Adrenal gland (tissue), 5 donors: ENCODE results near the gene CAMK2D.

Experiments used
- POLR2A ChIP-seq, 2 donors: fragments of 450-650 bp; IDR thresholded peaks; one replicate each; pipeline ENCODE4 v1.6.1; 2017; ENCODE audit warnings: antibody characterized with exemption in 2 of 2, mild to moderate bottlenecking in 2 of 2, moderate library complexity in 1 of 2
- TF ChIP-seq, protein P1 (sequence below), 6 experiments: fragments of 450-650 bp in 4 of 6; fragments of 200-600 bp in 2 of 6; sonication (generic) in 1 of 6; IDR thresholded peaks; 1 replicate in 5 of 6; 2 replicates in 1 of 6; pipeline versions ENCODE4 v1.5.1 to v1.8.0; 2016 to 2021; ENCODE audit warnings: antibody characterized with exemption in 6 of 6, mild to moderate bottlenecking in 2 of 6, moderate library complexity in 1 of 6
- donor health status: DM: no; HTN: no; CAD: no.

DNA sequence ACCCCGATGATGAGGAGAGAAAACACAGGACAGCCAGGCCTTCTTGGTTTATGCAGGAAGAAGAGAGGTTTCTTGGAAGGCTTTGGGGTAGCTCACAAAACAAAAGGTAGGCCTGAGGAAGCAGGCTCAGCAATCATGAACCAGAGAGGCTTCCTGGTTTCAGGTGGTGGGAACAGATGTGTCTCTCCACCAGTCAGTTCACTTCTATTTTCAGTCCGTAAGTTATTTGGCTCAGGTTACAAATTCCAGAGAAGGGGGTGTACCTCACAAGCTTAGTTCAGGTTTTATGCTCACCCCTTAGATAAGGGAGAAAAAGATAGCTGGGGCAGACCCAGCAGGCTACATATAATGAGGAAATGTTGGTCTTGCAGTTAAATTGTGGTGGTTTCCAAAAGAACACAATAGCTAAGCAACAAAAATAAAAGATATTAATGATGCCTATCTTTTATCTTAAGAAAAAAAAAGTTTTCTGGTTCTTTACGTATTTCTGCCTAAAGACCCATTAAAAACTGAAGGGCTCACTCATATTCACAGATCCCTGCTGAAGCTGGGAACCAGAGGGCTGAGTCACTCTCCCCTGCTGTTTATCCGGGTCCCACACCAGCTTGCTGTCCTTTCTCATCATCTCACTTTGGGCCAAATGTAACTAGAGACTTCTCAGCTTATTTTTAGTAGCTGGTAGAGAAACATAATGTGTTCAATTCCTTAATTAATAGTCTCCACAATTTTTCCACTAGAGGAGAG lies 177.0 kb downstream of the CAMK2D start:
- TF ChIP-seq, protein P1, sequence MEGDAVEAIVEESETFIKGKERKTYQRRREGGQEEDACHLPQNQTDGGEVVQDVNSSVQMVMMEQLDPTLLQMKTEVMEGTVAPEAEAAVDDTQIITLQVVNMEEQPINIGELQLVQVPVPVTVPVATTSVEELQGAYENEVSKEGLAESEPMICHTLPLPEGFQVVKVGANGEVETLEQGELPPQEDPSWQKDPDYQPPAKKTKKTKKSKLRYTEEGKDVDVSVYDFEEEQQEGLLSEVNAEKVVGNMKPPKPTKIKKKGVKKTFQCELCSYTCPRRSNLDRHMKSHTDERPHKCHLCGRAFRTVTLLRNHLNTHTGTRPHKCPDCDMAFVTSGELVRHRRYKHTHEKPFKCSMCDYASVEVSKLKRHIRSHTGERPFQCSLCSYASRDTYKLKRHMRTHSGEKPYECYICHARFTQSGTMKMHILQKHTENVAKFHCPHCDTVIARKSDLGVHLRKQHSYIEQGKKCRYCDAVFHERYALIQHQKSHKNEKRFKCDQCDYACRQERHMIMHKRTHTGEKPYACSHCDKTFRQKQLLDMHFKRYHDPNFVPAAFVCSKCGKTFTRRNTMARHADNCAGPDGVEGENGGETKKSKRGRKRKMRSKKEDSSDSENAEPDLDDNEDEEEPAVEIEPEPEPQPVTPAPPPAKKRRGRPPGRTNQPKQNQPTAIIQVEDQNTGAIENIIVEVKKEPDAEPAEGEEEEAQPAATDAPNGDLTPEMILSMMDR (IDR thresholded peaks at IDR 0.05), result no peak
- TF ChIP-seq POLR2A (IDR thresholded peaks at IDR 0.05), result no peak
